Peyer's patch (tissue), 4 donors: ENCODE results near the gene ZC3H7B. TPM values are rescaled to one million over a fixed set of nuclear protein-coding genes. Genes with fewer than 3 reads are reported as not detected.

Experiments used
- DNase-seq, 3 donors: peaks; one replicate each; pipeline ENCODE4 v3.0.0-alpha.2; 2017 to 2019
- H3K27ac ChIP-seq, 4 donors: fragments of 200-600 bp; sonication (generic); one replicate each; pipeline ENCODE4 v1.5.1; 2016 to 2019
- H3K27me3 ChIP-seq, 2 donors: fragments of 200-600 bp; sonication (generic); one replicate each; pipeline ENCODE4 v1.5.1; 2019
- H3K36me3 ChIP-seq, 3 donors: fragments of 200-600 bp; sonication (generic); one replicate each; pipeline ENCODE4 v1.5.1; 2016 to 2019
- H3K4me1 ChIP-seq, 4 donors: fragments of 200-600 bp; sonication (generic); one replicate each; pipeline ENCODE4 v1.5.1; 2016 to 2019
- H3K4me3 ChIP-seq, 4 donors: fragments of 200-600 bp; sonication (generic); 1 replicate in 3 of 4; 2 replicates in 1 of 4; pipeline ENCODE4 v1.5.1; 2016 to 2019; ENCODE audit warnings: mild to moderate bottlenecking in 1 of 4
- H3K9me3 ChIP-seq, 4 donors: fragments of 200-600 bp; sonication (generic); one replicate each; pipeline ENCODE4 v1.5.1; 2016 to 2019; ENCODE audit warnings: mild to moderate bottlenecking in 1 of 4
- POLR2A ChIP-seq, 2 donors: fragments of 450-650 bp; IDR thresholded peaks; one replicate each; pipeline ENCODE4 v1.5.1; 2017; ENCODE audit warnings: antibody characterized with exemption in 2 of 2, mild to moderate bottlenecking in 2 of 2, moderate library complexity in 2 of 2
- total RNA-seq, 4 donors: library from RNA; depleted of rRNA; stranded (reverse); fragments of >200 nt; gene quantifications; one replicate each; pipeline ENCODE4 v1.1.0, GENCODE V29; 2016
- TF ChIP-seq, protein P1 (sequence below), 6 experiments: fragments of 450-650 bp in 4 of 6; fragments of 200-600 bp in 2 of 6; sonication (generic) in 1 of 6; IDR thresholded peaks; one replicate each; pipeline ENCODE4 v1.5.1; 2017 to 2019; ENCODE audit warnings: antibody characterized with exemption in 6 of 6, mild to moderate bottlenecking in 3 of 6, moderate library complexity in 1 of 6

The ZC3H7B gene
- total RNA-seq, 4 donors from 2014 or later = 39.9 to 65.1 (median 60.0) TPM

DNA sequence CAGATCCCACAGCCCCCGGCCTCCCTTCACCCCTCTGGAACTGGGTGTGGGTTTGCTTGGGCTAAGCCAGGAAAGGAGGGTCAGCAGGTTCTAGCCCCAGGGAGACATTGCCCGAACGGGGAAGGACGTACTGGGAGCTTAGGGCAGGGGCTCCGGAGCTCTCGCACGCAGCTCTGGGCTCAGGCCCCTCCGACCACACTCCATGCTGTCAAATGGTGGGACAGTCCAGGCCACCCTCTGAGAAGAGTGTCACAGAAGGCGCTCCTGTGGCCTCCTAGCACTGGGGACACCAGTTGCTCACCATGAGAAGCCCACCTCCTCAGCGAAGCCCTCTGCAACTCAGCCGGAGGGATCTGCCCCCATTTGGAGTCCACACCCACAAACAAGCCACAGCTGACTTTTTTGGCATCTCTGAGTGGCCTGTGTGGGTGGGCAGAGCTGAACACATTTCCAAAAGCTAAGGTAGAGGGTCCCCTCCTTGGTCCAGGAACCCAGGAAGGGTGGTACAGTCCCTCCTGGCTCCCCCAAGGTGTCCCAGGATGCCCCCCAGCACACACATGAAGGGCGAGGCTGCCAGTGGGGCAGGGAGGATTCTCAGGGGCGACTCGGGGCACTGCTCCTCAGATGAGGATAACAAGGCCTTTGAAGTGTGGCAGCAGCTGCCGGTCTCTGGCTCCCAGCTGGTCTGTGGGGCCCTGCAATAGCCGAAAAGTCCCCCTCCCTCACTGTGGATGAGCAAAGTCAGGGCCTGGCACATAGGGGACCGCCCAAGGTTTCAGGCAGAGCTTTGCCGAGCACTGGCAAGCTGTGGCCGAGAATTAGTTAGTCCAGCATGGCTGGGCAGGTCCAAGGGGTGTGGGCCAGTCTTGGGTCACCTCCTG is 67.5 kb downstream of the ZC3H7B start:
- TF ChIP-seq, protein P1, sequence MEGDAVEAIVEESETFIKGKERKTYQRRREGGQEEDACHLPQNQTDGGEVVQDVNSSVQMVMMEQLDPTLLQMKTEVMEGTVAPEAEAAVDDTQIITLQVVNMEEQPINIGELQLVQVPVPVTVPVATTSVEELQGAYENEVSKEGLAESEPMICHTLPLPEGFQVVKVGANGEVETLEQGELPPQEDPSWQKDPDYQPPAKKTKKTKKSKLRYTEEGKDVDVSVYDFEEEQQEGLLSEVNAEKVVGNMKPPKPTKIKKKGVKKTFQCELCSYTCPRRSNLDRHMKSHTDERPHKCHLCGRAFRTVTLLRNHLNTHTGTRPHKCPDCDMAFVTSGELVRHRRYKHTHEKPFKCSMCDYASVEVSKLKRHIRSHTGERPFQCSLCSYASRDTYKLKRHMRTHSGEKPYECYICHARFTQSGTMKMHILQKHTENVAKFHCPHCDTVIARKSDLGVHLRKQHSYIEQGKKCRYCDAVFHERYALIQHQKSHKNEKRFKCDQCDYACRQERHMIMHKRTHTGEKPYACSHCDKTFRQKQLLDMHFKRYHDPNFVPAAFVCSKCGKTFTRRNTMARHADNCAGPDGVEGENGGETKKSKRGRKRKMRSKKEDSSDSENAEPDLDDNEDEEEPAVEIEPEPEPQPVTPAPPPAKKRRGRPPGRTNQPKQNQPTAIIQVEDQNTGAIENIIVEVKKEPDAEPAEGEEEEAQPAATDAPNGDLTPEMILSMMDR (IDR thresholded peaks at IDR 0.05) = no peak
- TF ChIP-seq POLR2A (IDR thresholded peaks at IDR 0.05) = no peak
- Histone ChIP-seq H3K27me3 (no peaks in the 10 kb centered on the region), H3K27ac (peak overlapping the region in 3 of 4 donors; percentile 13 to 64 (median 52)), H3K4me3 (peak overlapping the region in 3 of 4 donors; percentile 18 to 50 (median 37)), H3K9me3 (no peaks in the 10 kb centered on the region), H3K4me1 (peaks cover 0 to 17% (median 3%) of the 10 kb centered on the region in 4 donors), H3K36me3 (no peaks in the 10 kb centered on the region)
- no peak for DNase-seq

DNA sequence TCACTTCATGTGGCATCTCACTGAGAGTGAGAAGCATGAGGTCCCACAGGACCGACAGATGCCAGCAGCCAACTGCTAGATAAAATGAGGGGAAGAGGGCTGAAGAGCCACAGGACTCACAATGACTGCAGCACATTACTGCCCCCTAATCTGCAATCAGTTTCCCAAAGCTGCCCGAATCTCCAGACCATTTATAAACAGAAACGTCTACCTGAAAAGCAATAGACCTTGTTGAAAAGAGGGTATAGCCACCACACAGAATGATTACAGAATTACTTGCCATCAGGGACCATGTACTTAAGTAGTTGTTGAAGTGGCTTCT is 68.1 kb downstream of the ZC3H7B start:
- no peak overlapping the region for H3K4me3 ChIP-seq
- H3K27ac ChIP-seq = peak overlapping the region in 2 of 4 donors; percentile 3 to 64

DNA sequence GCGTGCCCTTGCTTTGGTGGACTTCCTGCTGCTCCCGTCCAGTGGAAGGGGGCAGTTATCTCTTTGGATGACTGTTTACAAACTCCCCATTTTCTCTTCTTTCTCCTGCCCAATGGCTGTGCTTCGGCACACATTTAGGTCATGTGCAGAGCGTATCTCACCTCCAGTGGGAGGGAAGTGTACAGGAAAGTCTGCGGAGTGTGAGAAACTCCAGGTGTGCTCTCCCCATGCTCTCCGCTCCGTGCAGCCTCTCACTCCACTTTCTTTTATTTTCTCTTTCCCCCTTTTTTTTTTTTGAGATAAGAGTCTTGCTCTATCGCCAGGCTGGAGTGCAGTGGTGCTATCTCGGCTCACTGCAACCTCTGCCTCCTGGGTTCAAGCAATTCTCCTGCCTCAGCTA is 68.5 kb downstream of the ZC3H7B start:
- no peaks in the 10 kb centered on the region for H3K27me3 ChIP-seq
- H3K9me3 ChIP-seq = no peaks in the 10 kb centered on the region
- peak overlapping the region in 1 of 4 donors; percentile 64 for H3K27ac ChIP-seq
- TF ChIP-seq POLR2A (IDR thresholded peaks at IDR 0.05) = no peak
- TF ChIP-seq, protein P1 (IDR thresholded peaks at IDR 0.05) = no peak
- no peak for DNase-seq
- peaks cover 0 to 17% (median 3%) of the 10 kb centered on the region in 4 donors for H3K4me1 ChIP-seq
- no peak overlapping the region for H3K4me3 ChIP-seq
- no peaks in the 10 kb centered on the region for H3K36me3 ChIP-seq

More for the DNA sequence above, 68.1 kb downstream of the ZC3H7B start:
- no peak for DNase-seq
- H3K27me3 ChIP-seq = no peaks in the 10 kb centered on the region
- H3K36me3 ChIP-seq = no peaks in the 10 kb centered on the region
- peaks cover 0 to 17% (median 3%) of the 10 kb centered on the region in 4 donors for H3K4me1 ChIP-seq
- TF ChIP-seq, protein P1 (IDR thresholded peaks at IDR 0.05) = no peak
- TF ChIP-seq POLR2A (IDR thresholded peaks at IDR 0.05) = no peak
- no peaks in the 10 kb centered on the region for H3K9me3 ChIP-seq

DNA sequence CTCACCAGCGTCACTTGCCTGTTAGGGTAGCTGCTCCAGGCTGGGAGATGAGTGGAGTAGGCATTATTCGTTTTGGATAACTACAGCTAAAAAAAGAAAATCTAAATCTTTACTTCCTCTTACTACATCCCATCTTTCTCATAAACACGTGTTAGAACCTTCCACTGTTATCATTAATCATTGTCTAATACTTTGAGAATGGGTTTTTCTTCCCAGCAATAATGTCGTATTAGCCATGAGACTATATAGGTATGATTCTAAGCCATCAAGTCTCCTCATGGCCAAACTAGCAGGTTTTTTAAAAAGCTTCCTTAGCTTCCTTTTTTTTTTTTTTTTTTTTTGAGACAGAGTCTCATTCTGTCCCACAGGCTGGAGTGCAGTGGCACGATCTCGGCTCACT is 76.5 kb downstream of the ZC3H7B start:
- no peak for DNase-seq
- TF ChIP-seq POLR2A (IDR thresholded peaks at IDR 0.05) = no peak
- TF ChIP-seq, protein P1 (IDR thresholded peaks at IDR 0.05) = no peak
- Histone ChIP-seq H3K4me1 (peaks cover 0 to 11% (median 6%) of the 10 kb centered on the region in 4 donors), H3K27ac (peak overlapping the region in 1 of 4 donors; percentile 10), H3K36me3 (no peaks in the 10 kb centered on the region), H3K4me3 (no peak overlapping the region), H3K27me3 (no peaks in the 10 kb centered on the region), H3K9me3 (no peaks in the 10 kb centered on the region)

DNA sequence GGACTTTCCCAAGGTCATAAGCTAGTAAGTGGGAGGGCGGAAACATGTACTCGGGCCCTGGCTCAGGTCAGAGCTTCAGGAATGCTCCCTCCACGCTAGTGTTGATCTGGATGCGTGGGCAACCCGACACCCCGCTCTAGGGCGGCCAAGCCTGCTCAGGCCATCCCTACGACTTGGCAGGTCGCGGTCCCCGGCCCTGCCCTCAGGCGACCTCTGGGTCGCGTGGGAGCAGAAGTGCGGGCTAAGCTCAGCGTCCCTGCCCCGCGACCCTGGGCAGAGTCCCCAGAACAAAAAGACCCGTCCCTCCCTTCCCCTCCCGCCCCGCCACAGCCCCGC is 79.6 kb downstream of the ZC3H7B start:
- Histone ChIP-seq H3K27me3 (no peaks in the 10 kb centered on the region), H3K4me1 (peaks cover 0 to 27% (median 12%) of the 10 kb centered on the region in 4 donors), H3K27ac (peak overlapping the region; percentile 95 to 100 (median 98)), H3K4me3 (peak overlapping the region; percentile 92 to 97 (median 95)), H3K36me3 (no peaks in the 10 kb centered on the region), H3K9me3 (no peaks in the 10 kb centered on the region)
- peak in 1 of 3 donors; percentile 31 for DNase-seq
- TF ChIP-seq, protein P1 (IDR thresholded peaks at IDR 0.05) = no peak
- TF ChIP-seq POLR2A (IDR thresholded peaks at IDR 0.05) = peak; percentile 37 to 55
